Measurements from ENCODE around the gene GIGYF1. TPM values are rescaled to one million over a fixed set of nuclear protein-coding genes. Genes with fewer than 3 reads are reported as not detected.
"Not testable (repeated sequence)": the region's sequence is repeated elsewhere in the genome, so short reads cannot be mapped to it uniquely, and the experiment has no call there.

GIGYF1 gene
- total and polyA plus RNA-seq, 7 donors: 3.5 to 47.1 (median 26.5) TPM

- intact Hi-C loops (cut with DNase I): no loop called here
- 36% methylated on average over 3 of the region's 3 CpGs; no CpG with 5 or more reads in 1 of the 2 donors for WGBS, 2 donors
Measured at GRCh38 chr7:100730136-100730800, 36.2 kb upstream of the GIGYF1 start.

GRCh38 chr7:100728196-100728595, 34.1 kb upstream of the GIGYF1 start:
- 76 to 81% methylated on average over 8 of the region's 8 CpGs for WGBS, 2 donors
- peaks cover 0 to 10% (median 4%) of the 10 kb centered on the region in 3 donors for H3K27me3 ChIP-seq
- no peak for DNase-seq
- peaks cover 0 to 13% (median 3%) of the 10 kb centered on the region in 4 donors for H3K4me1 ChIP-seq
- no peak for TF ChIP-seq EP300 (IDR thresholded peaks at IDR 0.05)
- no peak for TF ChIP-seq CTCF (IDR thresholded peaks at IDR 0.05)
- TF ChIP-seq POLR2A (IDR thresholded peaks at IDR 0.05): no peak
- TF ChIP-seq POLR2AphosphoS5 (IDR thresholded peaks at IDR 0.05): no peak
- no peaks in the 10 kb centered on the region for H3K9me3 ChIP-seq
- H3K4me3 ChIP-seq: no peak overlapping the region
- no peaks in the 10 kb centered on the region for H3K36me3 ChIP-seq
- H3K27ac ChIP-seq: no peak overlapping the region
- intact Hi-C loops (cut with DNase I): no loop called here

More at GRCh38 chr7:100730136-100730800, 36.2 kb upstream of the GIGYF1 start:
- DNase-seq: no peak
- Histone ChIP-seq H3K27ac (no peak overlapping the region), H3K9me3 (no peaks in the 10 kb centered on the region), H3K4me3 (no peak overlapping the region), H3K4me1 (peaks cover 0 to 10% (median 3%) of the 10 kb centered on the region in 4 donors), H3K27me3 (no peaks in the 10 kb centered on the region), H3K36me3 (no peaks in the 10 kb centered on the region)
- TF ChIP-seq CTCF (IDR thresholded peaks at IDR 0.05): no peak
- TF ChIP-seq POLR2AphosphoS5 (IDR thresholded peaks at IDR 0.05): no peak
- TF ChIP-seq POLR2A (IDR thresholded peaks at IDR 0.05): no peak
- TF ChIP-seq EP300 (IDR thresholded peaks at IDR 0.05): no peak

GRCh38 chr7:100726996-100727761, 33.1 kb upstream of the GIGYF1 start:
- no peak for TF ChIP-seq POLR2A (IDR thresholded peaks at IDR 0.05)
- TF ChIP-seq CTCF (IDR thresholded peaks at IDR 0.05): no peak
- no peak for TF ChIP-seq EP300 (IDR thresholded peaks at IDR 0.05)
- no peak for TF ChIP-seq POLR2AphosphoS5 (IDR thresholded peaks at IDR 0.05)
- intact Hi-C loops (cut with DNase I): no loop called here
- no peaks in the 10 kb centered on the region for H3K9me3 ChIP-seq
- peaks cover 4 to 20% (median 4%) of the 10 kb centered on the region in 3 donors for H3K27me3 ChIP-seq
- peaks cover 0 to 13% (median 3%) of the 10 kb centered on the region in 4 donors for H3K4me1 ChIP-seq
- no peak overlapping the region for H3K4me3 ChIP-seq
- H3K36me3 ChIP-seq: no peaks in the 10 kb centered on the region
- DNase-seq: peak; percentile 79
- peak overlapping the region in 1 of 4 donors; percentile 21 for H3K27ac ChIP-seq
- WGBS, 2 donors: 64 to 66% methylated on average over 12 of the region's 12 CpGs

- WGBS, 2 donors: 95 to 96% methylated on average over 2 of the region's 2 CpGs
- H3K27me3 ChIP-seq: peaks cover 22 to 49% (median 27%) of the 10 kb centered on the region in 3 donors
Measured at GRCh38 chr7:100724364-100724763, 30.3 kb upstream of the GIGYF1 start.

GRCh38 chr7:100723732-100724275, 29.8 kb upstream of the GIGYF1 start:
- WGBS, 2 donors: 77 to 84% methylated on average over 16 of the region's 16 CpGs

More at GRCh38 chr7:100724364-100724763, 30.3 kb upstream of the GIGYF1 start:
- intact Hi-C loops (cut with DNase I); H3K27ac ChIP-seq; H3K9me3 ChIP-seq; DNase-seq; H3K36me3 ChIP-seq; H3K4me3 ChIP-seq: not testable (repeated sequence)
- peaks cover 0 to 22% (median 11%) of the 10 kb centered on the region in 4 donors for H3K4me1 ChIP-seq

More at GRCh38 chr7:100723732-100724275, 29.8 kb upstream of the GIGYF1 start:
- H3K36me3 ChIP-seq: no peaks in the 10 kb centered on the region
- no peaks in the 10 kb centered on the region for H3K9me3 ChIP-seq
- TF ChIP-seq POLR2AphosphoS5 (IDR thresholded peaks at IDR 0.05): no peak
- no peak for TF ChIP-seq EP300 (IDR thresholded peaks at IDR 0.05)
- no peak for TF ChIP-seq POLR2A (IDR thresholded peaks at IDR 0.05)
- TF ChIP-seq CTCF (IDR thresholded peaks at IDR 0.05): no peak
- intact Hi-C loops (cut with DNase I): no loop called here
- peaks cover 26 to 54% (median 27%) of the 10 kb centered on the region in 3 donors for H3K27me3 ChIP-seq
- no peak overlapping the region for H3K4me3 ChIP-seq
- peaks cover 0 to 22% (median 11%) of the 10 kb centered on the region in 4 donors for H3K4me1 ChIP-seq
- DNase-seq: no peak
- no peak overlapping the region for H3K27ac ChIP-seq
